ENCODE measurements around the gene MYO3B. TPM values are rescaled to one million over a fixed set of nuclear protein-coding genes. Genes with fewer than 3 reads are reported as not detected.

The MYO3B gene
- total RNA-seq, 4 donors from 2014 or later, result not detected

- DNase-seq (ENCODE audit: low spot score) (no peak), ATAC-seq (ENCODE audit: low FRiP score) (no peak)
- TF ChIP-seq CTCF (IDR thresholded peaks at IDR 0.05), result no peak
Observed at GRCh38 chr2:170504810-170505145, 326.8 kb downstream of the MYO3B start.

GRCh38 chr2:170505631-170506275 is 327.8 kb downstream of the MYO3B start:
- DNase-seq (ENCODE audit: low spot score) (no peak), ATAC-seq (ENCODE audit: low FRiP score) (peak; percentile 35)
- no peak for TF ChIP-seq CTCF (IDR thresholded peaks at IDR 0.05)

GRCh38 chr2:170509452-170510193 is 331.7 kb downstream of the MYO3B start:
- DNase-seq (ENCODE audit: low spot score) (no peak), ATAC-seq (ENCODE audit: low FRiP score) (no peak)
- no peak for TF ChIP-seq CTCF (IDR thresholded peaks at IDR 0.05)

GRCh38 chr2:170512266-170512665 is 334.3 kb downstream of the MYO3B start:
- ATAC-seq (ENCODE audit: low FRiP score), result no peak
- DNase-seq (ENCODE audit: low spot score), result no peak
- no peak for TF ChIP-seq CTCF (IDR thresholded peaks at IDR 0.05)

GRCh38 chr2:170514140-170514539 is 336.2 kb downstream of the MYO3B start:
- no peak for TF ChIP-seq CTCF (IDR thresholded peaks at IDR 0.05)
- no peak for DNase-seq (ENCODE audit: low spot score)

GRCh38 chr2:170517538-170517937 is 339.6 kb downstream of the MYO3B start:
- no peak for DNase-seq (ENCODE audit: low spot score)
- no peak for ATAC-seq (ENCODE audit: low FRiP score)
- TF ChIP-seq CTCF (IDR thresholded peaks at IDR 0.05), result no peak

More at GRCh38 chr2:170514140-170514539, 336.2 kb downstream of the MYO3B start:
- no peak for ATAC-seq (ENCODE audit: low FRiP score)

GRCh38 chr2:170518911-170519310 is 341.0 kb downstream of the MYO3B start:
- ATAC-seq (ENCODE audit: low FRiP score) (no peak), DNase-seq (ENCODE audit: low spot score) (no peak)
- no peak for TF ChIP-seq CTCF (IDR thresholded peaks at IDR 0.05)
